Measurements from ENCODE around the gene MARVELD3. TPM values are rescaled to one million over a fixed set of nuclear protein-coding genes. Genes with fewer than 3 reads are reported as not detected.

The MARVELD3 gene
- total and polyA plus RNA-seq, 2 of the 8 experiments (the other 6 are each of a cell fraction or from before 2014, with no cell fraction given), result 18.0 to 34.8 TPM

GRCh38 chr16:71590584-71590983, 35.4 kb upstream of the MARVELD3 start:
- H2AK5ac ChIP-seq (ENCODE audit: low read depth, low read length), result no peak overlapping the region
- H4K91ac ChIP-seq (replicated peaks; ENCODE audit: insufficient read length, low read length), result no peak overlapping the region
- 89% methylated on average over 4 of the region's 4 CpGs; no CpG with 5 or more reads in 1 of the 2 experiments for WGBS, 2 experiments (ENCODE audit: extremely low coverage in 1 of 2, insufficient coverage in 1 of 2, insufficient read length in 1 of 2, insufficient replicate concordance in 2 of 2, low coverage in 1 of 2, low lambda C conversion rate in 2 of 2, missing lambda C conversion rate in 1 of 2)
- no peak overlapping the region for H2BK15ac ChIP-seq (ENCODE audit: low read length)
- no peak overlapping the region for H3K14ac ChIP-seq (ENCODE audit: insufficient read length)
- no peak overlapping the region for H4K5ac ChIP-seq (ENCODE audit: insufficient read length, low read depth, low read length)
- POLR2A ChIA-PET (ENCODE audit: partially characterized antibody), result interaction anchor here (0.9 kb wide), 1 partner anchor 9 kb away, joined by 3 read pairs; no protein-coding TSS in a partner anchor
- no peaks in the 10 kb centered on the region for H3K79me2 ChIP-seq (ENCODE audit: control insufficient read depth in 1 of 2, insufficient read depth in 2 of 2, low read length in 2 of 2)
- H3K23ac ChIP-seq (ENCODE audit: insufficient read length), result no peak overlapping the region
- H3K79me1 ChIP-seq (ENCODE audit: low read depth, low read length), result no peaks in the 10 kb centered on the region
- FAIRE-seq (no peak), DNase-seq (ENCODE audit: low read depth in 1 of 2, low spot score in 2 of 2) (no peak)
- H3K4me3 ChIP-seq (ENCODE audit: extremely low read depth in 1 of 4, insufficient read depth in 2 of 4, low read depth in 3 of 4, low read length in 4 of 4), result no peak overlapping the region
- no peak overlapping the region for H2AFZ ChIP-seq (ENCODE audit: low read length)
- H4K8ac ChIP-seq (ENCODE audit: extremely low read depth, insufficient read depth, low read length), result no peak overlapping the region
- no peak overlapping the region for H2BK5ac ChIP-seq (ENCODE audit: low read depth, low read length)
- peaks cover 2% of the 10 kb centered on the region; the same call in 1 of the 2 replicates for H3K23me2 ChIP-seq (ENCODE audit: low read depth, low read length)
- H2BK20ac ChIP-seq (ENCODE audit: low read length), result no peak overlapping the region
- H3K56ac ChIP-seq (replicated peaks; ENCODE audit: insufficient read length, low read depth, low read length), result no peak overlapping the region
- H4K20me1 ChIP-seq (replicated peaks in 1 of 2; ENCODE audit: control insufficient read depth in 1 of 2, insufficient read depth in 2 of 2, low read length in 2 of 2), result no peaks in the 10 kb centered on the region
- no peak overlapping the region for H3K27ac ChIP-seq (ENCODE audit: low read depth, low read length)
- H3K4me1 ChIP-seq (replicated peaks in 1 of 4; ENCODE audit: control insufficient read depth in 3 of 4, insufficient read depth in 4 of 4, low read length in 3 of 4), result no peaks in the 10 kb centered on the region
- no peak overlapping the region for H3K9ac ChIP-seq (replicated peaks in 1 of 4; ENCODE audit: extremely low read depth in 1 of 4, low read depth in 3 of 4, low read length in 3 of 4)
- H3K36me3 ChIP-seq (ENCODE audit: control insufficient read depth in 2 of 4, insufficient read depth in 4 of 4, low read length in 3 of 4), result no peaks in the 10 kb centered on the region
- H3K4me2 ChIP-seq (ENCODE audit: insufficient read depth in 1 of 2, low read depth in 2 of 2, low read length in 2 of 2), result no peak overlapping the region
- no peak overlapping the region for H2BK120ac ChIP-seq (replicated peaks; ENCODE audit: low read depth, low read length)
- CTCF ChIA-PET (ENCODE audit: partially characterized antibody), result no interaction called here
- no peaks in the 10 kb centered on the region; a peak in 1 of 4 replicates for H3K9me3 ChIP-seq (ENCODE audit: insufficient read depth in 2 of 2, low read depth in 1 of 2, low read length in 1 of 2)
- no peaks in the 10 kb centered on the region; a peak in 1 of 7 replicates for H3K27me3 ChIP-seq (replicated peaks in 1 of 4; ENCODE audit: control insufficient read depth in 3 of 4, extremely low read depth in 1 of 4, insufficient read depth in 3 of 4, low read length in 3 of 4)
- H3K4ac ChIP-seq (replicated peaks; ENCODE audit: insufficient read length, low read depth, low read length), result no peak overlapping the region
- H2BK12ac ChIP-seq (ENCODE audit: low read depth, low read length), result no peak overlapping the region
- H3K18ac ChIP-seq (ENCODE audit: extremely low read depth, low read length), result no peak overlapping the region
- no peak for TF ChIP-seq NRF1 (IDR thresholded peaks at IDR 0.05; ENCODE audit: low read depth, low read length)
- no peak for TF ChIP-seq GABPA (IDR thresholded peaks at IDR 0.05; ENCODE audit: borderline replicate concordance, insufficient read depth, low read length)
- TF ChIP-seq ZNF274 (IDR thresholded peaks at IDR 0.05; ENCODE audit: borderline replicate concordance, extremely low read depth, low read length), result no peak
- TF ChIP-seq ATF3 (IDR thresholded peaks at IDR 0.05; ENCODE audit: insufficient read depth, low read depth, low read length), result no peak
- TF ChIP-seq SP4 (IDR thresholded peaks at IDR 0.05; ENCODE audit: low read length), result no peak
- TF ChIP-seq JUND (IDR thresholded peaks at IDR 0.05; ENCODE audit: low read length), result no peak
- TF ChIP-seq KDM4A (IDR thresholded peaks at IDR 0.05; ENCODE audit: low read depth, low read length, severe bottlenecking), result no peak
- no peak for TF ChIP-seq SIX5 (IDR thresholded peaks at IDR 0.05; ENCODE audit: low read depth, low read length)
- TF ChIP-seq TAF1 (IDR thresholded peaks at IDR 0.05; ENCODE audit: low read depth, low read length), result no peak
- TF ChIP-seq, protein P1, sequence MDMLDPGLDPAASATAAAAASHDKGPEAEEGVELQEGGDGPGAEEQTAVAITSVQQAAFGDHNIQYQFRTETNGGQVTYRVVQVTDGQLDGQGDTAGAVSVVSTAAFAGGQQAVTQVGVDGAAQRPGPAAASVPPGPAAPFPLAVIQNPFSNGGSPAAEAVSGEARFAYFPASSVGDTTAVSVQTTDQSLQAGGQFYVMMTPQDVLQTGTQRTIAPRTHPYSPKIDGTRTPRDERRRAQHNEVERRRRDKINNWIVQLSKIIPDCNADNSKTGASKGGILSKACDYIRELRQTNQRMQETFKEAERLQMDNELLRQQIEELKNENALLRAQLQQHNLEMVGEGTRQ (IDR thresholded peaks at IDR 0.05; ENCODE audit: low read length), result no peak
- TF ChIP-seq SP1 (IDR thresholded peaks at IDR 0.05; ENCODE audit: low read depth, low read length), result no peak
- TF ChIP-seq HDAC2 (IDR thresholded peaks at IDR 0.05; ENCODE audit: borderline replicate concordance in 1 of 2, low read depth in 2 of 2, low read length in 2 of 2), result no peak
- TF ChIP-seq BCL11A (IDR thresholded peaks at IDR 0.05; ENCODE audit: low read depth in 2 of 2, low read length in 2 of 2), result no peak

All from H1 (cell line).